OCI-LY3 (cell line): ENCODE measurements around the gene SMAD7.

ENCODE experiments used
- EZH2phosphoT487 ChIP-seq: fragments of 200-600 bp; shearing (Covaris generic); IDR thresholded peaks from 2 replicates; pipeline ENCODE4 v1.6.1; 2018; ENCODE audit warnings: antibody characterized with exemption, mixed run types, low read depth
- TF ChIP-seq, protein P1 (sequence below): fragments of 200-600, 300-600 bp; sonication (generic); IDR thresholded peaks from 2 replicates; pipeline ENCODE4 v1.5.1; 2014; ENCODE audit warnings: antibody characterized with exemption, low read length, low read depth

- no peak for TF ChIP-seq EZH2phosphoT487
- TF ChIP-seq, protein P1, sequence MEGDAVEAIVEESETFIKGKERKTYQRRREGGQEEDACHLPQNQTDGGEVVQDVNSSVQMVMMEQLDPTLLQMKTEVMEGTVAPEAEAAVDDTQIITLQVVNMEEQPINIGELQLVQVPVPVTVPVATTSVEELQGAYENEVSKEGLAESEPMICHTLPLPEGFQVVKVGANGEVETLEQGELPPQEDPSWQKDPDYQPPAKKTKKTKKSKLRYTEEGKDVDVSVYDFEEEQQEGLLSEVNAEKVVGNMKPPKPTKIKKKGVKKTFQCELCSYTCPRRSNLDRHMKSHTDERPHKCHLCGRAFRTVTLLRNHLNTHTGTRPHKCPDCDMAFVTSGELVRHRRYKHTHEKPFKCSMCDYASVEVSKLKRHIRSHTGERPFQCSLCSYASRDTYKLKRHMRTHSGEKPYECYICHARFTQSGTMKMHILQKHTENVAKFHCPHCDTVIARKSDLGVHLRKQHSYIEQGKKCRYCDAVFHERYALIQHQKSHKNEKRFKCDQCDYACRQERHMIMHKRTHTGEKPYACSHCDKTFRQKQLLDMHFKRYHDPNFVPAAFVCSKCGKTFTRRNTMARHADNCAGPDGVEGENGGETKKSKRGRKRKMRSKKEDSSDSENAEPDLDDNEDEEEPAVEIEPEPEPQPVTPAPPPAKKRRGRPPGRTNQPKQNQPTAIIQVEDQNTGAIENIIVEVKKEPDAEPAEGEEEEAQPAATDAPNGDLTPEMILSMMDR: no peak
These were observed 17.8 kb downstream of the SMAD7 start for GRCh38 chr18:48932822-48933510.
